Mononuclear cell (primary cell): Measurements from ENCODE around the gene PTPRM. TPM values are rescaled to one million over a fixed set of nuclear protein-coding genes. Genes with fewer than 3 reads are reported as not detected.

Experiments
- H3K27me3 ChIP-seq: 2 replicates; pipeline ENCODE4 v1.6.0; 2011; ENCODE audit warnings: low read length, control low read depth; ENCODE audit not compliant: insufficient read depth
- H3K4me1 ChIP-seq: 2 replicates; pipeline ENCODE4 v1.5.1; 2011; ENCODE audit warnings: mild to moderate bottlenecking, low read length, control low read depth; ENCODE audit not compliant: insufficient read depth
- H3K4me3 ChIP-seq: 2 replicates; pipeline ENCODE4 v1.5.1; 2011; ENCODE audit warnings: mild to moderate bottlenecking, low read length, moderate library complexity
- H3K9me3 ChIP-seq: 2 replicates; pipeline ENCODE4 v1.5.1; 2011; ENCODE audit warnings: low read depth, mild to moderate bottlenecking, control low read depth, low read length
- total RNA-seq: library from RNA; depleted of rRNA; stranded (reverse); fragments of >200 nt; gene quantifications from one replicate; pipeline ENCODE4 v1.2.3, GENCODE V29; 2012

PTPRM gene
- total RNA-seq, 1 donor = 8.0 TPM

GRCh38 chr18:7808992-7809391, 241.9 kb downstream of the PTPRM start:
- H3K4me1 ChIP-seq = no peaks in the 10 kb centered on the region
- H3K9me3 ChIP-seq = no peaks in the 10 kb centered on the region
- no peak overlapping the region for H3K4me3 ChIP-seq
- H3K27me3 ChIP-seq = no peaks in the 10 kb centered on the region

GRCh38 chr18:7809455-7809854, 242.3 kb downstream of the PTPRM start:
- Histone ChIP-seq H3K27me3 (no peaks in the 10 kb centered on the region), H3K4me1 (no peaks in the 10 kb centered on the region), H3K4me3 (no peak overlapping the region), H3K9me3 (peaks cover 2% of the 10 kb centered on the region)

GRCh38 chr18:7809978-7810377, 242.9 kb downstream of the PTPRM start:
- peaks cover 7% of the 10 kb centered on the region for H3K9me3 ChIP-seq
- no peaks in the 10 kb centered on the region for H3K27me3 ChIP-seq
- no peak overlapping the region for H3K4me3 ChIP-seq
- H3K4me1 ChIP-seq = no peaks in the 10 kb centered on the region

GRCh38 chr18:7812431-7813063, 245.4 kb downstream of the PTPRM start:
- peaks cover 14% of the 10 kb centered on the region for H3K9me3 ChIP-seq
- H3K4me1 ChIP-seq = no peaks in the 10 kb centered on the region
- no peaks in the 10 kb centered on the region for H3K27me3 ChIP-seq
- no peak overlapping the region for H3K4me3 ChIP-seq

GRCh38 chr18:7813131-7813530, 246.0 kb downstream of the PTPRM start:
- Histone ChIP-seq H3K4me3 (no peak overlapping the region), H3K27me3 (no peaks in the 10 kb centered on the region), H3K9me3 (peaks cover 14% of the 10 kb centered on the region), H3K4me1 (no peaks in the 10 kb centered on the region)

GRCh38 chr18:7814754-7815315, 247.7 kb downstream of the PTPRM start:
- no peak overlapping the region for H3K4me3 ChIP-seq
- no peaks in the 10 kb centered on the region for H3K4me1 ChIP-seq
- H3K9me3 ChIP-seq = peaks cover 14% of the 10 kb centered on the region
- no peaks in the 10 kb centered on the region for H3K27me3 ChIP-seq

GRCh38 chr18:7815787-7816186, 248.7 kb downstream of the PTPRM start:
- H3K27me3 ChIP-seq = no peaks in the 10 kb centered on the region
- H3K9me3 ChIP-seq = peaks cover 14% of the 10 kb centered on the region
- no peak overlapping the region for H3K4me3 ChIP-seq
- H3K4me1 ChIP-seq = no peaks in the 10 kb centered on the region

- no peak overlapping the region for H3K4me3 ChIP-seq
- H3K9me3 ChIP-seq = peaks cover 14% of the 10 kb centered on the region
- H3K4me1 ChIP-seq = no peaks in the 10 kb centered on the region
- no peaks in the 10 kb centered on the region for H3K27me3 ChIP-seq
These were observed 250.6 kb downstream of the PTPRM start for GRCh38 chr18:7817575-7818230.

GRCh38 chr18:7821784-7822183, 254.7 kb downstream of the PTPRM start:
- Histone ChIP-seq H3K27me3 (no peaks in the 10 kb centered on the region), H3K9me3 (no peaks in the 10 kb centered on the region), H3K4me3 (no peak overlapping the region), H3K4me1 (no peaks in the 10 kb centered on the region)

- no peaks in the 10 kb centered on the region for H3K9me3 ChIP-seq
- H3K4me1 ChIP-seq = no peaks in the 10 kb centered on the region
- no peaks in the 10 kb centered on the region for H3K27me3 ChIP-seq
- H3K4me3 ChIP-seq = no peak overlapping the region
These were observed 255.6 kb downstream of the PTPRM start for GRCh38 chr18:7822435-7823331.

GRCh38 chr18:7824970-7825369, 257.9 kb downstream of the PTPRM start:
- no peak overlapping the region for H3K4me3 ChIP-seq
- no peaks in the 10 kb centered on the region for H3K4me1 ChIP-seq
- no peaks in the 10 kb centered on the region for H3K9me3 ChIP-seq
- H3K27me3 ChIP-seq = no peaks in the 10 kb centered on the region

GRCh38 chr18:7830468-7830867, 263.4 kb downstream of the PTPRM start:
- Histone ChIP-seq H3K4me3 (no peak overlapping the region), H3K27me3 (no peaks in the 10 kb centered on the region)

GRCh38 chr18:7839548-7839947, 272.4 kb downstream of the PTPRM start:
- H3K27me3 ChIP-seq = no peaks in the 10 kb centered on the region
- H3K4me3 ChIP-seq = no peak overlapping the region
- no peaks in the 10 kb centered on the region for H3K4me1 ChIP-seq
- H3K9me3 ChIP-seq = no peaks in the 10 kb centered on the region

More at GRCh38 chr18:7830468-7830867, 263.4 kb downstream of the PTPRM start:
- no peaks in the 10 kb centered on the region for H3K9me3 ChIP-seq
- no peaks in the 10 kb centered on the region for H3K4me1 ChIP-seq

- Histone ChIP-seq H3K27me3 (no peaks in the 10 kb centered on the region), H3K9me3 (no peaks in the 10 kb centered on the region), H3K4me3 (no peak overlapping the region), H3K4me1 (no peaks in the 10 kb centered on the region)
These were observed 273.3 kb downstream of the PTPRM start for GRCh38 chr18:7840411-7840810.

- H3K27me3 ChIP-seq = no peaks in the 10 kb centered on the region
- no peaks in the 10 kb centered on the region for H3K9me3 ChIP-seq
- no peaks in the 10 kb centered on the region for H3K4me1 ChIP-seq
- H3K4me3 ChIP-seq = no peak overlapping the region
These were observed 276.9 kb downstream of the PTPRM start for GRCh38 chr18:7844017-7844416.
